Right cardiac atrium (tissue), 5 donors: ENCODE measurements around the gene ARMH2. TPM values are rescaled to one million over a fixed set of nuclear protein-coding genes. Genes with fewer than 3 reads are reported as not detected.
"Not testable (repeated sequence)": the region's sequence is repeated elsewhere in the genome, so short reads cannot be mapped to it uniquely, and the experiment has no call there.

ENCODE experiments used
- ATAC-seq, 2 donors: fragments of 200-7000 bp; cut with Tn5 transposase; one replicate each; pipeline versions ENCODE4 v1.8.0 to v1.9.1; 2020; ENCODE audit warnings: moderate library complexity in 2 of 2, mild to moderate bottlenecking in 1 of 2
- DNase-seq, 3 donors: peaks; one replicate each; pipeline ENCODE4 v3.0.0-alpha.2; 2020
- H3K27ac ChIP-seq: one replicate; pipeline ENCODE4 v1.5.1; 2013; ENCODE audit warnings: mild to moderate bottlenecking, low read length, control low read depth, moderate library complexity
- H3K27me3 ChIP-seq: one replicate; pipeline ENCODE4 v1.6.1; 2013; ENCODE audit not compliant: control insufficient read depth, insufficient read depth
- H3K4me1 ChIP-seq: one replicate; pipeline ENCODE4 v1.6.1; 2013; ENCODE audit warnings: low read length; ENCODE audit not compliant: control insufficient read depth, insufficient read depth
- H3K4me3 ChIP-seq: one replicate; pipeline ENCODE4 v1.5.1; 2013; ENCODE audit warnings: low read length, control low read depth
- H3K9me3 ChIP-seq: one replicate; pipeline ENCODE4 v1.6.1; 2013; ENCODE audit warnings: low read length; ENCODE audit not compliant: control insufficient read depth
- WGBS: extraction: QIAGEN DNeasy Blood & Tissue Kit; methylation state at CpG from one replicate; pipeline ENCODE4 v1.1.7; 2013; 5-methylcytosine and 5-hydroxymethylcytosine counted together
- intact Hi-C, 4 donors: fragments of 100-400 bp; cut with DNase I; formaldehyde crosslinking; loops; one replicate each; pipeline versions ENCODE4 v1.11.0 to v1.14.0; 2022 to 2023
- polyA plus RNA-seq: library from polyadenylated mRNA; stranded (reverse); fragments of 200-250 nt; gene quantifications from one replicate; pipeline ENCODE4 v1.2.3, GENCODE V29; 2013
- total RNA-seq, 4 donors: library from RNA; stranded (reverse); fragmentation: NEBNext Ultra II Directional; extraction: Animal tissue kit (Norgen Biotek cat#: 25700); gene quantifications; one replicate each; pipeline ENCODE4 v1.2.1, GENCODE V29; 2021
- donor health status: healthy with polysubstance abuse.
- donor health status: DM: no; HTN: yes; CAD: no.
- donor health status: DM: no; HTN: no; CAD: no.
- donor health status: DM: no; HTN: yes; CAD: no; lungs with severe emphysema.
- donor health status: DM: yes; HTN: yes; CAD: no.

The ARMH2 gene
- total and polyA plus RNA-seq, 5 donors = not detected

DNA sequence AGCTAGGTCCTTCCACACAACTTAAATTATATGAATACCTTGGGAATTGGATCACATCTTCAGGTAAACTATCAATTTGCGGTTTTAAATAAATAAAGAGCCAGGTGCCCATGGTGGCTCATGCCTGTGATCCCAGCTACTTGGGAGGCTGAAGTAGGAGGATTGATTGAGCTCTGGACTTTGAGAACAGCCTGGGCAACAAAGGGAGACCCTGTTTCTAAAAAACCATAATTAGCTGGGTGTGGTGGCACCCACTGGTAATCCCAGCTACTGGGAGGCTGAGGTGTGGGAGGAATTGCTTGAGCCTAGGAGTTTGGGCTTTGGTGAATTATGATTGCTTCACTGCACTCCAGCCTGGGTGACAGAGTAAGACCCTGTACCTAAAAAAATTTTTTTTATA is 20.6 kb downstream of the ARMH2 start:
- ATAC-seq (no peak), DNase-seq (no peak)
- intact Hi-C loops = no loop called here
- H3K9me3 ChIP-seq = no peaks in the 10 kb centered on the region
- no peaks in the 10 kb centered on the region for H3K27me3 ChIP-seq
- H3K4me3 ChIP-seq = no peak overlapping the region
- no peak overlapping the region for H3K27ac ChIP-seq
- peaks cover 2% of the 10 kb centered on the region for H3K4me1 ChIP-seq
- WGBS = 98% methylated on average over 1 of the region's 1 CpG

DNA sequence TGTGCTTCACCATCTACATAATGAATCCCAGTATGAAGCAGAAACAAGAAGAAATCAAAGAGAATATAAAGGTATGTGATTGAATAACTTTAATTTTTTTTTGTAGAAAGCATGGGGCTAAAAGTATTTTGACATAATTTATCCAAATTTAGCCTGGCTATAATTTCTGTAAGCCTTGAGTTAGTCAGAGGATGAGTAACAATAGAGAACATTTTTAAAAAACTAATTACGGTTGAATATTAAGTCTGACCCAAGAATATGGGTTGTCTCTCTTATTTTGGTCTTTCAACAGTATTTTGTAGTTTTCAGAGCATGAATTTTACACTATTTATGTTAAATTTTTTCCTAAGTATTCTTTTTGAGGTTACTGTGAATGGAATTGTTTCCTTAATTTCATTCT is 21.5 kb downstream of the ARMH2 start:
- Histone ChIP-seq H3K4me1 (peaks cover 2% of the 10 kb centered on the region), H3K27ac (no peak overlapping the region), H3K9me3 (no peaks in the 10 kb centered on the region), H3K27me3 (no peaks in the 10 kb centered on the region), H3K4me3 (no peak overlapping the region)
- 74% methylated on average over 1 of the region's 1 CpG for WGBS
- DNase-seq (no peak), ATAC-seq (no peak)
- intact Hi-C loops = no loop called here

- intact Hi-C loops = no loop called here
- H3K9me3 ChIP-seq = no peaks in the 10 kb centered on the region
- WGBS = 7% methylated on average over 20 of the region's 20 CpGs
- DNase-seq (no peak), ATAC-seq (no peak)
- no peaks in the 10 kb centered on the region for H3K27me3 ChIP-seq
- peak overlapping the region; percentile 53 for H3K27ac ChIP-seq
- peak overlapping the region; percentile 92 for H3K4me3 ChIP-seq
- peaks cover 2% of the 10 kb centered on the region for H3K4me1 ChIP-seq
These were observed 23.1 kb downstream of the ARMH2 start for GRCh38 chr6:24775520-24776058.

DNA sequence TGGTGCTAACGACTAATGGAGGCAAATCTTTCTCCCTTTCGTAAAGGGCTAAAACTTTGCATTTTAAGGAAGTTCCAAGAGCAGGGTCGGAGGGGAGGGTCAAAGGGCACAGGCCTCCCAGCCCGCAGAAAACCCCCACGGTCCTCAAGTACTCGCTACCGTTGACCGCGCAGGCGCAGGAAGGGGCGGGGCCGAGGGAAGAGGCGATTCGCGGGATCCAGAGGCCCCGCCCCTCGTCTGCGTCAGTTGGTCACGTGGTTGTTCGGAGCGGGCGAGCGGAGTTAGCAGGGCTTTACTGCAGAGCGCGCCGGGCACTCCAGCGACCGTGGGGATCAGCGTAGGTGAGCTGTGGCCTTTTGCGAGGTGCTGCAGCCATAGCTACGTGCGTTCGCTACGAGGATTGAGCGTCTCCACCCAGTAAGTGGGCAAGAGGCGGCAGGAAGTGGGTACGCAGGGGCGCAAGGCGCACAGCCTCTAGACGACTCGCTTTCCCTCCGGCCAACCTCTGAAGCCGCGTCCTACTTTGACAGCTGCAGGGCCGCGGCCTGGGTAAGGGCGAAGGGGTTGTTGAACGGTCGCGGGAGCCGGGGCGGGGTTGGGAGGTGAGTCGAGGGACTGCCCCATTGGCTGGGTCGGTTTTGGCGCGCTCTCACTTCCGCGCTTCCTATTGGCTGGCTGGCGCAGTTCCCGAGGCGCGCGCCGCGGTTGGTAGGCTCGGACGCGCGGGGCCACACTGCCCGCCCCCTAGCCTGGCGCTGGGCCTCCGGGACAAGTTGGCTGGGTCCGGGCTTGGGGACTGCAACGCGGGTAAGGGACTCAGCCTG is 23.8 kb downstream of the ARMH2 start, which contains the start of gene GMNN:
TSS of gene GMNN (plus strand) at position 242 of the 824 bp plus-strand sequence. CDS start 2,310 bp downstream, outside the sequence.
- H3K9me3 ChIP-seq = no peaks in the 10 kb centered on the region
- ATAC-seq (peak; percentile 99), DNase-seq (peak; percentile 100)
- intact Hi-C loops = no loop called here
- peak within 1 kb of the TSS; percentile 95 for H3K27ac ChIP-seq
- H3K27me3 ChIP-seq = no peaks in the 10 kb centered on the region
- peaks cover 2% of the 10 kb centered on the region for H3K4me1 ChIP-seq
- peak within 1 kb of the TSS; percentile 92 for H3K4me3 ChIP-seq
- under 1% methylated on average over 75 of the region's 75 CpGs for WGBS

- intact Hi-C loops = loop anchor here in 2 of 4 donors (5.0 kb wide), 2 partner anchors 186 to 191 kb away; no protein-coding TSS in a partner anchor
- no peaks in the 10 kb centered on the region for H3K9me3 ChIP-seq
These were observed 30.4 kb downstream of the ARMH2 start for GRCh38 chr6:24768361-24768760.

GRCh38 chr6:24766680-24767462 is 31.8 kb downstream of the ARMH2 start:
- Histone ChIP-seq H3K4me1 (no peaks in the 10 kb centered on the region), H3K27ac (no peak overlapping the region), H3K9me3 (no peaks in the 10 kb centered on the region), H3K4me3 (no peak overlapping the region), H3K27me3 (no peaks in the 10 kb centered on the region)
- ATAC-seq (peak; percentile 51 to 52), DNase-seq (no peak)
- WGBS = 56% methylated on average over 9 of the region's 9 CpGs
- intact Hi-C loops = loop anchor here in 2 of 4 donors (5.0 kb wide), 2 partner anchors 185 to 190 kb away; no protein-coding TSS in a partner anchor

More at GRCh38 chr6:24768361-24768760, 30.4 kb downstream of the ARMH2 start:
- no peaks in the 10 kb centered on the region for H3K4me1 ChIP-seq
- WGBS = 94% methylated on average over 5 of the region's 5 CpGs
- no peaks in the 10 kb centered on the region for H3K27me3 ChIP-seq
- no peak for ATAC-seq
- DNase-seq = no peak
- H3K27ac ChIP-seq = no peak overlapping the region
- no peak overlapping the region for H3K4me3 ChIP-seq

GRCh38 chr6:24765968-24766367 is 32.7 kb downstream of the ARMH2 start:
- intact Hi-C loops = loop anchor here in 2 of 4 donors (5.0 kb wide), 2 partner anchors 184 to 189 kb away; no protein-coding TSS in a partner anchor
- not testable (repeated sequence) for DNase-seq

GRCh38 chr6:24764833-24765828 is 33.6 kb downstream of the ARMH2 start:
- ATAC-seq, DNase-seq, H3K9me3 ChIP-seq, H3K4me1 ChIP-seq, H3K27ac ChIP-seq, H3K27me3 ChIP-seq, H3K4me3 ChIP-seq: not testable (repeated sequence)
- 89% methylated on average over 20 of the region's 20 CpGs for WGBS
- intact Hi-C loops = loop anchor here in 3 of 4 donors (5.0 kb wide), 2 partner anchors 183 to 188 kb away; no protein-coding TSS in a partner anchor

More at GRCh38 chr6:24765968-24766367, 32.7 kb downstream of the ARMH2 start:
- not testable (repeated sequence) for H3K4me3 ChIP-seq, H3K9me3 ChIP-seq, H3K27me3 ChIP-seq, H3K27ac ChIP-seq, ATAC-seq, H3K4me1 ChIP-seq
- WGBS = 96% methylated on average over 23 of the region's 26 CpGs

DNA sequence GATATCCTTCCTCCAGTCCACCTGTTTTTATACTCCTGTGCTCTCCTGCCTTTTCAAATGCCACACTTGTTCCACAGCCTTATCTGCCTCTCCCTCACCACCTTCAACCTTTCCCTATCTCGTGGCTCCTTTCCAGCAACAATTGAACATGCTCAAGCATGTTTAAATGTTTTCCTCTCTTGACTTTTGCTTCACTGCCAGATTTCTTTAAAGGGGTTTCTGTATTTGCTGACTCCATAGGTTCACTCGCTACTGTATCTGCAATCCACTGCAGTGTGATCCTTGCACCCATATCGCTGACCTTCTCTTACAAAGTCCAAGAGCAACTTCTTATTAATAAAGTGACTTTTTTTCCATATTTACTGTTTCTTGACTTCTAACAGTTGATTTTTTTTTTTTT is 35.1 kb downstream of the ARMH2 start:
- WGBS = 49% methylated on average over 3 of the region's 3 CpGs
- intact Hi-C loops = loop anchor here in 1 of 4 donors (5.0 kb wide), 1 partner anchor 181 kb away; no protein-coding TSS in a partner anchor
- DNase-seq (no peak), ATAC-seq (no peak)
- Histone ChIP-seq H3K4me3 (no peak overlapping the region), H3K27ac (no peak overlapping the region), H3K4me1 (no peaks in the 10 kb centered on the region), H3K27me3 (no peaks in the 10 kb centered on the region), H3K9me3 (no peaks in the 10 kb centered on the region)

DNA sequence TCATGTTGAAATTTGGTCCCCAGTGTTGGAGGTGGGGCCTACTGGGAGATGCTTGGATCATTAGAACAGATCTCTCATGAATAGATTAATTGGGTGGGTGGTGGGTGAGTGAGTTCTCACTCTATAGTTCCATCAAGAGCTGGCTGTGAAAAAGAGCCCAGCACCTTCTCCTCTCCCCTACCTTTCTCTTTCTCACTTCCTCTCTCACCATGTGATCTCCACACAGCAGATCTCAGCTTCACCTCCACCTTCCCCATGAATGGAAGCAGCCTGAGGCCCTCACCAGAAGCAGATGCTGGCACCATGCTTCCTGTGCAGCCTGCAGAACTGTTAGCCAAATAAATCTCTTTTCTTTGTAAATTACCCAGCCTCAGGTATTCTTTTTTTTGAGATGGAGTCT is 36.9 kb downstream of the ARMH2 start:
- intact Hi-C loops = loop anchor here in 1 of 4 donors (5.0 kb wide), 1 partner anchor 180 kb away; no protein-coding TSS in a partner anchor

More for the DNA sequence above, 36.9 kb downstream of the ARMH2 start:
- H3K9me3 ChIP-seq = no peaks in the 10 kb centered on the region
- H3K4me3 ChIP-seq = no peak overlapping the region
- H3K27ac ChIP-seq = no peak overlapping the region
- no peak for ATAC-seq
- no peaks in the 10 kb centered on the region for H3K27me3 ChIP-seq
- no peaks in the 10 kb centered on the region for H3K4me1 ChIP-seq
- DNase-seq = no peak
